Fibroblast of villous mesenchyme (primary cell): ENCODE measurements around the gene CELF5. TPM values are rescaled to one million over a fixed set of nuclear protein-coding genes. Genes with fewer than 3 reads are reported as not detected.
"Not testable (repeated sequence)": the region's sequence is repeated elsewhere in the genome, so short reads cannot be mapped to it uniquely, and the experiment has no call there.

ENCODE experiments used
- DNase-seq: peaks from one replicate; pipeline ENCODE4 v3.0.0-alpha.2; 2010; ENCODE audit warnings: low read depth
- H3K4me3 ChIP-seq: 2 replicates; pipeline ENCODE4 v1.5.1; 2011; ENCODE audit warnings: low read depth, mild to moderate bottlenecking, low read length
- total RNA-seq: library from RNA; depleted of rRNA; stranded (reverse); fragments of >200 nt; gene quantifications from 2 replicates; pipeline ENCODE4 v1.2.3, GENCODE V29; 2012
- TF ChIP-seq, protein P1 (sequence below): IDR thresholded peaks from 2 replicates; pipeline ENCODE4 v1.5.1; 2012; ENCODE audit warnings: low read depth, mild to moderate bottlenecking, low read length; ENCODE audit not compliant: insufficient read depth

CELF5 gene
- total RNA-seq, 1 donor: under 0.01 TPM

DNA sequence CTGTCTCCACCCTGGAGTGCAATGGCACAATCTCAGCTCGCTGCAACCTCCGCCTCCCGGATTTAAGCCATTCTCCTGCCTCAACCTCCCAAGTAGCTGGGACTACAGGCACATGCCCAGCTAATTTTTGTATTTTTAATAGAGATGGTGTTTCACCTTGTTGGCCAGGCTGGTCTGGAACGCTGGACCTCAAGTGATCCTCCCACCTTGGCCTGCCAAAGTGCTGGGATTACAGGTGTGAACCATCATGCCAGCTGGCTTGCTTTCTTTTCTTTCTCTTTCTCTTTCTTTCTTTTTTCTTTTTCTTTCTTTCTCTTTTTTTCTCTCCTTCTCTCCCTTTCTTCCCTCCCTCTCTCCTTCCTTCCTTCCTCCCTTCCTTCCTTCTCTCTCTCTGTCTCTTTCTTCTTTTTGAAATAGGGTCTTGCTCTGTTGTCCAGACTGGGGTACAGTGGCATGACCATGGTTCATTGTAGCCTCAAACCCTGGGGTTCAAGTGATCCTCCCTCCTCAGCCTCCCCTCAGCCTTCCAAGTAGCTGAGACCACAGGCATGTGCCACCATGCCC lies 108.6 kb downstream of the CELF5 start:
- no peak for DNase-seq
- H3K4me3 ChIP-seq: no peak overlapping the region
- TF ChIP-seq, protein P1, sequence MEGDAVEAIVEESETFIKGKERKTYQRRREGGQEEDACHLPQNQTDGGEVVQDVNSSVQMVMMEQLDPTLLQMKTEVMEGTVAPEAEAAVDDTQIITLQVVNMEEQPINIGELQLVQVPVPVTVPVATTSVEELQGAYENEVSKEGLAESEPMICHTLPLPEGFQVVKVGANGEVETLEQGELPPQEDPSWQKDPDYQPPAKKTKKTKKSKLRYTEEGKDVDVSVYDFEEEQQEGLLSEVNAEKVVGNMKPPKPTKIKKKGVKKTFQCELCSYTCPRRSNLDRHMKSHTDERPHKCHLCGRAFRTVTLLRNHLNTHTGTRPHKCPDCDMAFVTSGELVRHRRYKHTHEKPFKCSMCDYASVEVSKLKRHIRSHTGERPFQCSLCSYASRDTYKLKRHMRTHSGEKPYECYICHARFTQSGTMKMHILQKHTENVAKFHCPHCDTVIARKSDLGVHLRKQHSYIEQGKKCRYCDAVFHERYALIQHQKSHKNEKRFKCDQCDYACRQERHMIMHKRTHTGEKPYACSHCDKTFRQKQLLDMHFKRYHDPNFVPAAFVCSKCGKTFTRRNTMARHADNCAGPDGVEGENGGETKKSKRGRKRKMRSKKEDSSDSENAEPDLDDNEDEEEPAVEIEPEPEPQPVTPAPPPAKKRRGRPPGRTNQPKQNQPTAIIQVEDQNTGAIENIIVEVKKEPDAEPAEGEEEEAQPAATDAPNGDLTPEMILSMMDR: no peak

DNA sequence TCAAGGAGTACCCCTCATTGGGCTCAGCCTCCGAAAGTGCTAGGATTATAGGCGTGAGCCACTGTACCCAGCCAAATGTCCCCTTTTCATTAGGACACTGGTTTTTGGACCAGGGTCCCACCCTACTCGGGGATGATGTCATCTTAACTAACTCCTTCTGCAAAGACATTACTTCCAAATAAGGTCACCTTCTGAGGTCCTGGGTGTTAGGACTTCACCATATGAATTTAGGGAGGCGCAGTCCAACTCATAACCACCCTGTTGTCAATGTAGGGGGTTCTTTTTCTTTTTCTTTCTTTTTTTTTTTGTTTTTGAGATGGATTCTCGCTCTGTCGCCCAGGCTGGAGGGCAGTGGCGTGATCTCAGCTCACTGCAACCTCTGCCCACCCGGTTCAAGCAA lies 109.2 kb downstream of the CELF5 start:
- no peak overlapping the region for H3K4me3 ChIP-seq
- TF ChIP-seq, protein P1: no peak

DNA sequence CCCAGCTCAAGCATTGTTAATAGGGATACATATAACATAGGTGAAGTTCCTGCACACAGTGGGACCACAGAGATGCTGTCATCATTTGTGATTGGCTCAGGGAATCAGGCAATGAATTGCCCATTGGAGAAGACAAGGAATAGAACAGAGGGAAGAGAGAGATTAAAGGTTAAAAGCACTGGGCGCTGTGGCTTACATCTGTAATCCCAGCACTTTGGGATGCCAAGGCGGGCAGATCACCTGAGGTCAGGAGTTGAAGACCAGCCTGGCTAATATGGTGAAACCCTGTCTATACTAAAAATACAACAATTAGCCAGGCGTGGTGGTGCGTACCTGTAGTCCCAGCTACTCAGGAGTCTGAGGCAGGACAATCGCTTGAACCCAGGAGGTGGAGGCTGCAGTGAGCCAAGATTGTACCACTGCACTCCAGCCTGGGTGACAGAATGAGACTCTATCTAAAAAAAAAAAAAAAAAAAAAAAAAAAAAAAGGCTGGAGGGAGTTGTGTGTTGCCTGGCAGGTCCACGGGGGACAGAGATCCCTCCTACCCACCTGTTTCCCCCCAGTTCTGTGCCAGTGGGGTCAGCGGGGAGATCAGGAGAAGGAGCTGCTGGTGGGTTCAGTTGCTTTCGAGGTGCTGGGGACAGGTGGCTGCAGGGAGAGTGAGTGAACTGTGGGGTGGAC lies 110.4 kb downstream of the CELF5 start:
- not testable (repeated sequence) for DNase-seq, H3K4me3 ChIP-seq

More for the DNA sequence above, 109.2 kb downstream of the CELF5 start:
- DNase-seq: no peak

DNA sequence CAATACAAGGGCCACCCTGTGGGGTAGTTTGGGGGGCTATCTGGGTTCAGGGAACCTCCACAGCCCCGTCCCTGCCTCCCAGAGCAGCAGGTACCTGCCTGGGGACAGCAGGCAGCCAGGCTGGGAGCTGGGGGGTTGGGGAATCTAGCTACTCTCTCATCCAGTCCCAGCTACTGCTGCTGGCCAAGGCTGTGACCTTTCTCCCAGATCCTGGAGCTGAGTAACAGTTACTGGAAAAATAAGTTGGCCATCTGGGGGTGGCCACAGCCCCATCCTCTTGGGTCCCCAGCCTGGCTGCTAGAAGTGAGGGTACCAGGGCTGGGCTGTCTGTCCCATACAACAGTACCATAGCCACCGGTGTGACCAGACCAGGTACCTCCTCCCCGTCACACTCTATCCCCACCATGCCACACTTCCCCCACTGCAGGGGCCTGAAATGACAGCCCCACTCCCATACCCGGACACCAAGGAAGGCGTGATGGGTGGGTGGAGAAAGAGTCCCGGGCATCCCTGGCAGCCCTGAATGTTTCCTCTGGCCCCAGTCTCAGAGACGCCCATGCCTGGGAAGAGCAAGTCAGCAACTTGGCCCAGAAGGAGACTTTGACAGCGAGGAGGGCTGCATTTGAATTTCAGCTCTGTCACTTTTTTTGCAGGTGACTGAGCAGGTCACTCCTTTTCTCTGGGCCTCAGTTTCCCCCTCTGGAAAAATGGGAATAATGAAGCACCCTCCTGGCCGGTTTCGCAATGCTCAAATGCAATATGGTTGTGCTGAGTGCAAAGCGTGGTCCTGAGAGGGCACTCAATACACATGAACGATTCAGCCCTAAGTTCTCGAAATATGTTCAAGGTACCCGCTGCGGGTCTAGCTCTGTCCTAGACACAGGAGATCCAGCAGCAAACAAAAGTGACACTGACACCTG lies 111.2 kb downstream of the CELF5 start:
- TF ChIP-seq, protein P1: no peak
- DNase-seq: peak; percentile 72
- H3K4me3 ChIP-seq: no peak overlapping the region

DNA sequence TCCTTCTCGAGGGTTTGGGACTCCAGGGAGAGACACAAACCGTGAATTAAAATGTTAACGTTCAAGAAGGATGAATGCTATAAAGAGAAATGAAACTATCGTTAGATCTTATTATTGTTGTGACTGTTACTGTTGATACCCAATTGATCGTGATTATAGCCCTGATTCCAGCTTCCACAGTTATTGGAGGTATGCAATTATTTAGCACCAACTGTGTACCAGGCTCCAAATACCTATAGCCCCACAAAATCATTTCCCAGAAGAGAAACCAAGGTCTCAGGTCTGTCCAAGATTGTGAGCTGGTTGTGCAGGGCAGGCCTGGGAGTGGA lies 111.9 kb downstream of the CELF5 start:
- TF ChIP-seq, protein P1: no peak
- no peak for DNase-seq
- no peak overlapping the region for H3K4me3 ChIP-seq

DNA sequence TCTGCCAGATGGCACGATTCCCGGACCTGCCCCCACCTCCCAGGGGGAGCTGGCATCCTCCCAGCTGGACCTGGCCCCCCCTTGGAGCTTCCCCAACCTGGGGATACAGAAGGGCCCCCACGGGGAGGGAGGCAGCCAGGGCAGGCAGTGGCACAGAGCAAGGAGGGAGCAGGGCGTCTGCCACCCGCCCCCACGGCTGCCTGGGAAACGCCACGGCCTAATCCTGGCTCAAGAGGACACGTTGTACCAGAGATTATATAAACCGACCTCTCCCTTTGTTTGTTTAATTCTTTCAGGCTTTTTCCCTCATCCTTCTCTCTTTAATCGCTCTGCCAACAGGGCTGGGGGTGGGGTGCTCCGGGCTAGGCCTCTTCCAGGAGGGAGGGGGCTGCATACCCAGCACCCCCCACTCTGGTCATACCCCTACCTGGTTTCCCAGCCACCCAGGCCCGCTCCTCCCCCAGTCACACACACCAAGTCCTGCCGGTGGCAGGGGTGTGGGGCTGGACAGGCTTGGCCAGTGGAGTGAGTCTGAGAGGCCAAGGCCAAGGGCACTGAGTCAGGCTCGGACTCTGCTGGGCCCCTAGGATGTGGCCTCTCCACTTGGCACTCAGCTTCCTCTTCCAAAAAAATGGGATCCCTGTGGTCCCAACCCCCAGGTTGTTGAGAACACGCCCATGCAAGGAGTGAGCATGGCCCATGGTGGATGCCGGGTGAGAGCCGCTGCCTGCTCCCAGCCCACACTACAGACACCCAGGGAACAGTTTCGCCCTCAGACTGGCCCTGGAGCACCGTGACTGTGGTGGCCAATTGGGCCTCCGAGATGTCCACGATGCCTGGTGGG lies 112.4 kb downstream of the CELF5 start:
- DNase-seq: peak; percentile 94

More for the DNA sequence above, 112.4 kb downstream of the CELF5 start:
- no peak overlapping the region for H3K4me3 ChIP-seq
- TF ChIP-seq, protein P1: no peak
